HG03571 (cell line): ENCODE results near the gene TARP.

Source experiments
- ATAC-seq: cut with Tn5 transposase; IDR thresholded peaks from one replicate; pipeline ENCODE4 v1.9.1; 2021; ENCODE audit not compliant: unreplicated experiment

TARP gene

GRCh38 chr7:38273286-38273995 lies at the start of gene TARP:
TSS of gene TARP (minus strand) at chr7:38273636.
- no peak for ATAC-seq

DNA sequence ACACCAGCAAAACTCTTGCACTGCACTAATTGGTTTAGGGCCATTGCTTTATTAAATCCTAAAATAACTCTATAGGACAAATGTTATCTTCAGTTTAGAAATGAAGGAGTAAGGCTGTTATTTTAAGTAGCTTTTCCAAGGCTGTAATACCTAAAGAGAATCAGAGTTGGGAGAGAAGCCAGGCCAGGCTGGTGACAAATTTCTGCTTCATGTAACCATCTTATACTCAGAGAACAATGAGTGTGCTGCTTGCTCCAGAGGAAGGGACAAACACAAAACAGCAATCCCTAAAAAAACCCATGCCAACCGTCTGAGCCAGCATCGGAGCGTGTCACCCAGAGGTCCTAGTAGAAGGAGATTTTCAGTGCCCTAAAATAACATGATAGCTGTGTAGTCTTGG lies 49.7 kb upstream of the TARP start:
- no peak for ATAC-seq

DNA sequence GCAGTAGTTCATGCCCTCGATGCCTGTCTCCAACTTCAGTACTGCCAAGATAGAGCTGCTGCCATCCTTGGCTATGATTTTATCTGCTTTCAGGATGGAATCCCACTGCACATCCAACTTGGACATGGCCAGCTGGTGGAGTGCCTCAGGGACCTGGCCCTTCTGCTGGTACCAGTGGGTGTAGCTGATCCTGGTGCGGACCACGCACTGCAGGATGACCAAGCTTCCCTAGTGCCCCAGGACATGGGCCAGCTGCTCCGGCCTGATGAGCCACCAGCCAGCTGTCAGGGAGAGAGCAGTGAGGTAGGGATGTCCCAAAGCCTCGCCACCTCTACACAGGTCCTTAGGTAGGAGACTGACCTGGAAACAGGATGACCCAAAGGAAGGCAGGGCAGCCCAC lies 49.0 kb upstream of the TARP start:
- ATAC-seq = no peak

- no peak for ATAC-seq
These were observed 48.5 kb upstream of the TARP start for GRCh38 chr7:38321967-38322366.

DNA sequence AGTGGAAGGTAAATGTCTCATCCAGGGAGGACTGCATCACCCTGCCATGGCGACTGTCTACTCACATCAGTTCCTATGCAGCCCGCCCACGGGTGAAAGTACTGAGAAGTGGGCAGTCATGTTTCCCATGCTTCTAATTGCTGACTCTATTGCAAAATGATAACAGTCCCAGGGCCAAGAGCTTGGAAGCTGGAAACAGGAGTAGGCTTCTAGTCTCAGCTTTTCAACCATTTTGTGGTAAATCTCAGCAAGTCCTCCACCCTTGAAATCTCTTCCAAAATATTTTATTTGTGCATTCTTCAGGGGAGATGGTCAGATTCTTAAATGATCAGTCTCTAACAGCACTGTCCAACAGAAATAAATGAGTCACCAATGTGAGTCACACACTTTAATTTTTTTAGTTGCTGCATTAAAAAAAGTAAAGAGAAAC lies 48.1 kb upstream of the TARP start:
- ATAC-seq = no peak

DNA sequence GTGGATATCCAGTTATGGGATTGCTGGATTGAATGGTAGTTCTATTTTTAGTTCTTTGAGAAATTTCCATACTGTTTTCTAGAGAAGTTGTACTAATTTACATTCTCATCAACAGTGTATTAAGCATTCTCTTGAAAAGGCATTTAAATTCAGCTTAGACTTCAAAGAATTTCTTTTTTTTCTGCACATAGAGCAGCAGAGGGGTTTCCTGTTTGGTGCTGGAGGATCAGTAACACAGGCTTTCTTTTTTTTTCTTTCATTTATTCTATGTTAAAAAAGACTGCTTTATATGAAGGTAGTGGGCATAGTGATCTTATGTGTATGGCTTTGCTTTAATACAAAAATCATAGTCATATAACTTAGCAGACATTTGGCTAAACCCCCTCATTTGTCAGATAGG lies 47.6 kb upstream of the TARP start:
- no peak for ATAC-seq

DNA sequence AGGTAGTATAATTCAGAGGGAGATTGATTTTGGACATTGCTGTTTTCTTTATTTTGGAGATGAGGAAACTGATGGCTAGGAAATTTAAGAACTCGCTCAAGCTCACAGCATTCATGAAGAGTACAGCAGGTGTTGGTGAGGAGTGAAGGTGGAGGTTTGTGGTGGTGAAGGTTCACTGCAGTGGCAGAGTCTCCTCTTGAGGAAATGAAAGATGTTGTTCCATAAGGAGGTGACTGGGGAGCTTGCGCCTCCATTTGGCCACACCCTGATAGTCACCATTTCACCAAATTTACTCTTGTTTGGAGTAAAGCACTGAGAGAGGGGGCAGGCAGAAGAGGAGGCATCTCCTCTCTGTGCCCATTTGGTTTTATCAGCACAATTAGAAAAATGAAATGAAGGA lies 46.4 kb upstream of the TARP start:
- no peak for ATAC-seq

DNA sequence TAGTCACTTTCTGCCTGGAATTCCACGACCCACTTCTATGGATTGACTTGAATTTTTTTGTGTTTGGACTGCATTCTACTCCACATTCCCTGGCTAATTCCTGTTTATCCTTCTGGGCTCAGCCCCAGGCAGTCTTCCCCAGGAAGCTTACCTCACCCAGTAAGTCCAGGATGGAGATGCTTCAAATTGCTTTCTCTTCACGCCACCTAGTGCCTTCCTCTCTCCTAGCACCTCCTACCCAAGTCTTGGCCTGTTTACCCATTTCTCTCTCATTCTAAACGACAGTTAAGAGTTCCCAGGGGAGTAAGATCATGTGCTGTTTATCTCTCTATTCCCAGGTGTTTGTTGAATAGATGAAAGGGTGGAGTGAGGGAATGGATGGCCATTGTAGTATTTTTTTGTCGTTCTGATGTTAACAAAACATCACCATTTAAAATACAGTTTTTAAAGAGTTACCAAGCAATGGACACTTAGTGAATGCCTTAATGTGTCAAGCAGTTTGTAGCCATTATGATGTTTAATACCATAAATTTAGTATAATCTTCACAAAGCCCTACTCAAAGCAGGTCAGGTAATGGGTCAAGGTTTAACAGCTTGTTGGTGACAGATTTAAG lies 45.5 kb upstream of the TARP start:
- ATAC-seq = peak; percentile 60

GRCh38 chr7:38318241-38318640 lies 44.8 kb upstream of the TARP start:
- no peak for ATAC-seq

DNA sequence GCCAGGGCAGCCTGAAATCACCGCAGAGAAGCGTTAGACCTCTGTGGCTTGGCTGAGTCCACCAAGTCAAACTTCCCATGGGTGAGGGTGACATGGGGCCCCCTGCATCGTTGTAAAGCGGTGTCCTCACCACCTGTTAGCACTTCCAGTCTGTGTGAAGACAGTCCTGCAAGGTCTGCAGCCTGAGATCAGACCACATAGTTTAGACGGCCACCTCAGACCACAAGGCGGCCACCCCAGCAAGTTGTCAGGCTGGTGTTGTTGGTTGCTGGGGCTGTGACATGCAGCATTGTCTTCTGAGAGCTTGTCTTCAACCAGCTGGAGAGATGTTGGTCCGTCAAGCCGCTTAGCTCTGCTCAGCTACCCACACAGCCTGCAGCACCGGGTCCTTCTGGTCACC lies 44.1 kb upstream of the TARP start:
- no peak for ATAC-seq

DNA sequence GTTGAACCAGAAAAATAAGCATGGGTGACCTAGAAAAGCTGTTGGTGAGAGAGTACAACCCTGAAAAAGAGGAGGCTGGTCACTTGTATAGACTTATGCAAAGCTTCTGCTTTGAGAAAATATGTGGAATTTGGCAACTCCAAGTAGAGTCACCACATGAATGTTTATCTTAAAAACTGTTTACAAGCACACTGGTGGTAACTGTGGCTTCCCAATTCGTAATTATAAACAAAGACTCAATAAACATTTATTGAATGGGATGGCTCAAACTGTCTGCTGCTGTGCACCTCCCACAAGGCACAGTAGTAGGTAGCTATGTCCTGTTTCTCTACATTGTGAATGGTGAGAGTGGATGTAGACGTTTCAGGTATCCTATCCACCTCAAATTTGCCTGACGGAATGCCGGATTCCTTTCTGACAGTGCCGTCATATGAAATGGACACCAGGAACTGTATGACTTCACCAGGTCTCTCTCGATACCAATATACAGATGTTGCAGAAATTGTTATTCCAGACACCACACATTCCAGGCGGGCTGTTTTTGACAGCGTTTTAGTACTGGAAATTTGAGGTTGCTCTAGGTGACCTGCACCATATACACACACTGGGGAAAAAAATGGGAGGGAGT lies 43.4 kb upstream of the TARP start:
- ATAC-seq = no peak

DNA sequence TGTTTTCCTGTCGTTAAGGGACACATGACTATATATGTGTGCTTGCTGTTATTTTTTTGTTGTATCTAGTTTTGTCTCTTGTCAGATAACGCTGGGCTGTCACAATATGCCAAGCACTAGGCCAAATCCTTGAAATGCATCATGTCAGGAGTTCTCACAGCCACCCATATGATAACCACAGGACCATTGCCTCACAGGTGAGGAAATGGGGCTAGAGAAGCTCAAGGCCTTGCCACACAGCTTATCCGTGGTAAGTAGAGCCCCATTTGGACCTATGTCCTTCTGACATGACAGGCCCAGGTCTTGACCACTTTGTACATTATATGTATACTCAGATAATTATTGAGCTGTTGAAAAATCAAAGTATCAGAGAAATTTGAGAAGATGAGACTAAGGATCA lies 42.0 kb upstream of the TARP start:
- no peak for ATAC-seq

- ATAC-seq = no peak
These were observed 39.4 kb upstream of the TARP start for GRCh38 chr7:38312821-38313220.

GRCh38 chr7:38311329-38311937 lies 38.0 kb upstream of the TARP start:
- no peak for ATAC-seq

DNA sequence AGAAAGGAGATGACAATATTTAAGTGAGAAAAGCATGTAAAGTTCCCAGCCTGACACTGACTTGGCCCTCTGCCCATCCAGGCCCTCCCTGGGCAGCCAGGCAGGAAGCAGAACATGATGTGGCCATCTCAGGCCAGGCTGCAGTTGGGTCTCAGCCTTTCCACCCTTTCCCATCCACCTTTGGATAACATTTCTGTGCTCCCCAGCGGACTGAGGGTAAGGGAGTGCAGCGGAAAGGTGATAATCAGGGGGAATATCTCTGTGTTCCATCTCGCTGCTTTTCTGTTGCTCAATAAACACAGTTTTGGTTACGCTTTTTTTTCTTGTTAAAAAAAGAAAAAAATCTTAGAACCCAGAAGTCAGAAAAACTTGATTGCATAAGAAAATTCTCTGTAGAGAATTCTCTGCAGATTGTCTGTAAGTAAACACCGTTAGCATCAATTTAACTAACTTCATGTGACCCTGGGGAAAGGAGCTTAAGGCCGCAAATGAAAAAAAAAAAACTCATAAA lies 37.2 kb upstream of the TARP start:
- no peak for ATAC-seq

DNA sequence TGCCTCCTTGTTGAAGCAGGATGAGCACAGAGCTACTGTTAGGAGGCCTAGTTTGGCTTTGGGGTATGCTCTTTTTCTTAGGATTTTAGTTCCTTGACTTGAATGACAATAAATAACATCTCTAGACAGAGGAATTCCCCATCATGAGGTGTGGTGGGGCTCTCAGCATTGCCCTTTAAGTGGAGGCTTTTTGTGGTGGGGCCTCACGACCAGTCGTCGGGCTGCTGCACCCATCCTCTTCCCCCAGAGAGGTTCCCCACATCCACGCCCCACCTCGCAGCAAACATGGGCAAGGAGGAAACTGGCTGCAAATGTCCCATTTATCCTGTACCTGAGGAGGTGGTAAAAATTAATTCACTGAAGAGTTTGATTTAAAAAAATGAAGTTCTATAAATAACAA lies 36.1 kb upstream of the TARP start:
- no peak for ATAC-seq

- no peak for ATAC-seq
These were observed 34.7 kb upstream of the TARP start for GRCh38 chr7:38308140-38308539.

- ATAC-seq = no peak
These were observed 34.2 kb upstream of the TARP start for GRCh38 chr7:38307640-38308039.

- ATAC-seq = no peak
These were observed 33.5 kb upstream of the TARP start for GRCh38 chr7:38306914-38307313.

DNA sequence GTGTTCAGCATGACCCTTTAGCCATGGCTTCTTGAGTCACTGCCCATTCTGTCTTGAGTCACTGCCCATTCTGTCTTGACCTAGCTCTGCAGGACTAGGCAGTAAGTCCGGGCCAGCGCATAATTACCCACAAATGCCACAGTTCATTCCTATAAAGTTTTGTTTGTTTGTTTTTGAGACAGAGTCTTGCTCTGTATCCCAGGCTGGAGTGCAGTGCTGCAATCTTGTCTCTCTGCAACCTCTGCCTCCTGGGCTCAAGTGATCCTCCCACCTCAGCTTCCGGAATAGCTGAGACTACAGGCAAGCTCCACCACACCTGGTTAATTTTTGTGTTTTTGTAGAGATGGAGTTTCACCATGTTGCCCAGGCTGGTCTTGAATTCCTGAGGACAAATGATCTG lies 32.7 kb upstream of the TARP start:
- ATAC-seq = no peak

DNA sequence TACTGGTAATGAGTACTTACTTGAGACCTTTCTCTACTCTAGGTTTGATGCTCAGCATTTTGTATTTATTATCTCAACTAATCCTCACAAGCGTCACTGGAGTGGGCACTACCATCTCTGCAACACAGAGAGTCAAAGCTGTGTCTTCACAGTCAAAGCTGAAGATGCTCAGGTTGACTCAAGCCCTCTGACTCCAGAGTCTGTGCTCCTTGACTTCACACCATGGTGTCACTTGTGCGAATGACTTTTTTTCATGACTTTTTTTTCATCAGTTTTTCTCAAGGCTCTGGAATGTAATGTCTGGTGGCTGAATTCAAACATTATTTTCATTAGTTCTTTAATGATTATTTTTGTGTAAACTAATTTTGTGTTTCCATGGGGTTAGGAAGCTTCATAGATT lies 30.4 kb upstream of the TARP start:
- ATAC-seq = no peak

- ATAC-seq = no peak
These were observed 26.7 kb upstream of the TARP start for GRCh38 chr7:38300175-38300574.
